A549 (cell line): Measurements from ENCODE around the gene ALOX12.

Experiments used
- CHD4 ChIP-seq: fragments of 200-600 bp; sonication (generic); IDR thresholded peaks from 2 replicates; pipeline ENCODE4 v1.6.1; 2016; ENCODE audit warnings: antibody characterized with exemption, mild to moderate bottlenecking, borderline replicate concordance
- CTCF ChIP-seq: fragments of >200 bp; sonication (Bioruptor Twin); formaldehyde crosslinking; IDR thresholded peaks from 3 replicates; pipeline ENCODE4 v1.5.1; 2016
- E2F6 ChIP-seq: IDR thresholded peaks from 2 replicates; pipeline ENCODE4 v1.6.1; 2012; ENCODE audit warnings: low read depth, borderline replicate concordance
- EHMT2 ChIP-seq: fragments of 200-600 bp; sonication (generic); IDR thresholded peaks from 2 replicates; pipeline ENCODE4 v1.6.1; 2016; ENCODE audit warnings: antibody characterized with exemption, low read depth, mild to moderate bottlenecking, moderate library complexity
- EP300 ChIP-seq, 2 experiments: fragments of >200 bp; sonication (Bioruptor Twin); formaldehyde crosslinking; IDR thresholded peaks; 2 replicates in 1 of 2; 3 replicates in 1 of 2; pipeline ENCODE4 v1.6.1; 2016 to 2017
- PHF8 ChIP-seq: fragments of 200-600 bp; sonication (generic); IDR thresholded peaks from 2 replicates; pipeline ENCODE4 v1.6.1; 2016; ENCODE audit warnings: low read depth, mild to moderate bottlenecking, antibody characterized with exemption, moderate library complexity, borderline replicate concordance
- SREBF2 ChIP-seq: fragments of 450-650 bp; IDR thresholded peaks from 2 replicates; pipeline ENCODE4 v1.6.1; 2014; ENCODE audit warnings: mild to moderate bottlenecking, moderate library complexity
- TP53 ChIP-seq: fragments of 250-450 bp; sonication (Bioruptor Pico); IDR thresholded peaks from 2 replicates; pipeline ENCODE4 v1.5.0; 2021; ENCODE audit warnings: mild to moderate bottlenecking, moderate library complexity
- ZFP36 ChIP-seq: fragments of 450-650 bp; IDR thresholded peaks from 2 replicates; pipeline ENCODE4 v1.6.1; 2014; ENCODE audit warnings: borderline replicate concordance; ENCODE audit not compliant: partially characterized antibody

- TF ChIP-seq CHD4 (no peak), SREBF2 (no peak), EP300 (IDR thresholded peaks at IDR 0.05) (no peak), CTCF (no peak), E2F6 (no peak), EHMT2 (no peak), TP53 (no peak), PHF8 (no peak), ZFP36 (no peak)
These were observed 24.9 kb upstream of the ALOX12 start for GRCh38 chr17:6970992-6971391.
